Measurements from ENCODE around the gene SLC22A12.

The SLC22A12 gene

DNA sequence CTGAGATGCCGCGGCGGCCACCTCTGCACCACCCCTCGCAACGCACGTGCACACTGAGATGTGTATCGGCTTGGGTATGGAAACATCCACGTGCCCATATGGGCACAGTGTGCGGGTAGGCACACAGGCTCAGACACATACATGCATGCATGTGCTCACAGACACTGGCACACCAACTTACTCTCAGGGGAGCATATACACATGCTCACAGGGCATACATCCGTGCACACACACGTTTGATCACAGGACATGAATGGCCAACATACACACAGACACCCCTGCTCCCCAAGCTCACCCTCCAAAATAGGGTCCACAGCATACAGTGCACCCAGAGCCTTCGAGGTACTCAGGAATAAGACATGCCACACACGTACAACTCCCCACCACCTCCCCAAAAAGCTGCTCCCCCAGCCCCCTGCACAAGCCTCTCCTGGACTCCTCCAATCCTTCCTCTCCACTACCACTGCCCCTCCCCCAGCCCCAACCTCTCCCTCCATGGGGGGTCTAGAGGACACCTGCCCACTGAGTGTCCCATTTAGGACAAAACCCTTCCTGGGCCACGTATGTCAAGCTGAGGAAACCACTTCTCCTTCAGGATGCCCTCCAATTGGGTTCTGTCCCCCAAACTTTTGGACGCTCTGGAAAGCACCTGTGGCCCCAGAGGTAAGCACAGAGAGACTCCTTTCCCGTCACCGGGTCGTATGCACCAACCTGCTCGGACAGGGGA lies 53.1 kb downstream of the SLC22A12 start:
- no peak for DNase-seq (ENCODE audit: low read depth in 1 of 2, low spot score in 1 of 2)

DNA sequence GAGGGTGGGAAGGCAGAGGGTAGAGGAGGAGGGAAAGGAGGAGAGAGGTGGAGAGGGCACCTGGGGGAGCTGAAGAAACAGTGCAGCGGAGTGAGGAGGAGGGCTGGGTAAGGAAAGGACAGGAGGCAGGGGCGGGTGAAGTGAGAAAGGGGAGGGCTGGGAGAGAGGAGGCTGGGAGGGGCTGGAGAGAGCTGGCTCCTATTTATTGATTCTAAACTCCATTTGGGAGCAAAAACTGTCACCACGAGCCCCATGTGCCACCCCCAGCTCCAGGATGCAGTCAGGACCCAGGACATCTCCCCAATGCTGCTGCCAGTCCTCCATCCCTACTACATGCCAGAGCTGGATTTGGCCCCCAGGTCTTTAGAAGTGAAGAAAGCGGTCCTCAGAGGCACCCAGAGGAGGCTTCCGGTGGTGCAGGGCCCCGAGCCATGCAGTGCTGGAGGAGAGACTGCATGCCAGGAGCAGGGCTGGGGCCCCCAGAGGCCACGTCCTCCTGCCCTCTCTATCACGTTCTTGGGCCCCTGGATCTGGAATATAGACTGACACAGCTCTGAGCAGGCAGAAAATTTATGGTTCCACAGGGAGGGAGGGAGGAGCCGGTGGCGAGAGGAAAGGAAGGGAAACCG lies 53.7 kb downstream of the SLC22A12 start:
- DNase-seq (ENCODE audit: low read depth in 1 of 2, low spot score in 1 of 2): no peak

DNA sequence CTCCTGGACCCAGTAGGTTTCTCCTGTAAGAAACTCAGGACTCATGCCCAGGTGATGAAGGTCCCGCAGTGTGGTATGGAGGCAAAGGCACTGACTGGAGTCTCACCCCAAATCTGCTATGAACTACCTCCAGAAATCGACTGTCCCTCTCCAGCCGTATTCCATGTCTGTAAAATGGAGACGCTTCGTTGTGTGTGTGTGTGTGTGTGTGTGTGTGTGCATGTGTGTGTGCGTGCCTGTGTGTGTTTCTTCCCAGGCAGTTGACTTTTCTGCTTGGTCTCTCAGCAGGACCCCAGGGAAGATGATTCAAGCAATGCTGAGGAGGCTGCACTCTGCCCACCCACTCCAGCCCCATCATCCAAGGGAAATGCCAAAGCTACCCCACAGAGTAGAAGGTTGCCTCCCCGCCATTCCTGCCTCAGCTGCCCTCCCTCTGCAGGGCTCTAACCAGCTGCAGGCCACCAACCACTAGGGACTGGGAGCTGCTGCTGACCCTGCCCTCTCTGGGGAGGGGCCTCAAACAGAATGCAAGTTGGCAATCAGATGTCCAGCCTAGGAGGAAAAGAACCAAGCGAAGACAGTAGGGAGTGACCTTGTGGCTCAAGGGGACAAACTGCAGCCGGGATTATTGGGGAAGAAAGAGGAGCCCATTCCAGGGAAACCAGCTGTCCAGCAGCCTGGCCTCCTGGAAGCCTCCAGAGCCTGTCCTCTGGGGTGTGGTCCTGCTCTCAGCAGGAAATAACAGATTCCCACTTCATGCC lies 56.2 kb downstream of the SLC22A12 start:
- DNase-seq (ENCODE audit: low read depth in 1 of 2, low spot score in 1 of 2): no peak

DNA sequence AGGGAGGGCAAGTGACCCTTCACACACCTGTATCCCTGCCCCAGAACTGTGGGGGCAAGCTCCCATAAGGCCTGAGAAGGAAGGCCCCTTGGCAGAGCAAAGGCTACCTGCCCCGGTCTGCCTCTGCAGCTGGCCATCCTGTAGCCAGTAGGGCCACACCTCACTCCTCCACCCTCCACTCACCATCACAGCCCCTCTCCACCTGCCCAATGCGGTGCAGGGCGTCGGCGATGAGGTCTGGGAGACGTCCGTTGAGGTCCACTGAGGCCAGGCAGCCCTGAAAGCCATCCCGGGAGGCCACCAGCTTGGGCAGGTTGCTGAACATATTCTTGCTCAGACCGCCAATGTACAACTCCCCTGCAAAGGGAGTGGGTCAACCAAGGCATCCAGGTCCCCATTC lies 57.5 kb downstream of the SLC22A12 start:
- no peak for DNase-seq (ENCODE audit: low read depth in 1 of 2, low spot score in 1 of 2)

DNA sequence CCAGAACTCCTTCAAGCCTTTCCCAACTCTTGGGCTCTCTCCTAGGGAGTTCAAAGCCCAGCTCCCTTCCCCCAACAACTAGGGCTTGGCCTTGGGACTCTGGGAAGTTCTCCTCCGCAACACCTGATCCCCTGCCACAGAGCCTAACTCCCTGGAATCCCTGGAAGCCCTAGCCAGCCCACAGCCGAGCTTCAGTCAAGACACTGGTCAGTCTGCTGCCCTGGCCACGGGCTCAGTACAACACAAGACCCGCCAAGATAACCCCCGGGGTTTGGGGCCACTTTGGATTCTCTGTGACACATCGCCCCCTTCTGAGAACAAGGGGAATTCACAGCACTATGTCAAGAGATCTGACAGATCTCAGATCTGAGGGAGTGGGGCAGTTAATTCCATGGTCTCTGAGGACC lies 58.3 kb downstream of the SLC22A12 start:
- no peak for DNase-seq (ENCODE audit: low read depth in 1 of 2, low spot score in 1 of 2)

DNA sequence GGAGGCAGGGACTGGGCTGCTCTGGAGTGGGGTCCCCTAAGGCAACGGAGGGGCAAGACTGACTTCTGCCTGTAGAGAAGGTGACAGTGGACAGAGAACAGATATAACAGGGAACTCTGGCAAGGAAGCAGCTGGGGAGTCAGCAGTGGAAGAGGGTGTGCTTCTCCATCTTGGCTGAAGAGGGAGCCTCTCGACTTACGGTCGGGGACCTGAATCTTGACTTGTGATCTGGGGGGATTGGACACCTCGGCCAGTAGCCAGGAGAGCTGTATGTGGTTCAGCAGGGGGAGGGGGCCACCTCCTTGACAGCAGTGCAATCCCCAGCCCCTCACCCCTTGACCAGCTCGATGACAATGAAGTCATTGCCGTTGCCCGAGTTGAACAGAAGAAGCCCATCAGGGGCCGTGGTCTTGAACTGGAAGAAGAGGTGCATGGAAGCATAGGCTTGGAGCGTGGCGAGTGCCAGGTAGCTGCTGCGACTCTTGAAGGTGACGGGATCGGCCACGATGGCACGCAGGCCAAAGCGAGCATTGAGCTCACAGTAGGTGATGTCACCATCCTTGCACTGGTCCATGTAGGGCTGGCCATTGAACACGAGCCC lies 60.0 kb downstream of the SLC22A12 start:
- DNase-seq (ENCODE audit: low read depth in 1 of 2, low spot score in 1 of 2): no peak

Measured in activated CD4-positive, alpha-beta T cell treated with anti-CD3 and anti-CD28 coated beads, Interleukin-2, amount 50 U/mL, for 24 hours (primary cell).